HepG2 (cell line): ENCODE data around the gene AIP. TPM values are rescaled to one million over a fixed set of nuclear protein-coding genes. Genes with fewer than 3 reads are reported as not detected.

Experiments
- BATF2 ChIP-seq: sonication (generic); formaldehyde crosslinking; IDR thresholded peaks from 2 replicates; pipeline ENCODE4 v1.8.0; 2022; ENCODE audit warnings: mild to moderate bottlenecking, missing genetic modification reagents, moderate library complexity
- HOMEZ ChIP-seq: IDR thresholded peaks from 2 replicates; pipeline ENCODE4 v1.6.1; 2016; ENCODE audit warnings: low read depth
- TBL1XR1 ChIP-seq: fragments of 150-350 bp; IDR thresholded peaks from 2 replicates; pipeline ENCODE4 v1.6.1; 2014; ENCODE audit warnings: borderline replicate concordance, low read length; ENCODE audit not compliant: partially characterized antibody
- TCF12 ChIP-seq, 2 experiments: fragments of 450-650 bp in 1 of 2; sonication (generic) in 1 of 2; formaldehyde crosslinking in 1 of 2; IDR thresholded peaks; 2 replicates each; pipeline versions ENCODE4 v1.6.1 to v1.8.0; 2017 to 2022; ENCODE audit warnings: antibody characterized with exemption in 1 of 2, mild to moderate bottlenecking in 1 of 2, missing genetic modification reagents in 1 of 2, moderate library complexity in 1 of 2
- ZBTB33 ChIP-seq: sonication (generic); formaldehyde crosslinking; IDR thresholded peaks from 2 replicates; pipeline ENCODE4 v1.4.0; 2020; ENCODE audit warnings: missing genetic modification reagents
- ZNF274 ChIP-seq: sonication (generic); formaldehyde crosslinking; IDR thresholded peaks from 2 replicates; pipeline ENCODE4 v1.5.1; 2020; ENCODE audit warnings: mild to moderate bottlenecking, missing genetic modification reagents
- ZNF747 ChIP-seq: sonication (generic); formaldehyde crosslinking; IDR thresholded peaks from 2 replicates; pipeline ENCODE4 v1.8.1; 2023; ENCODE audit warnings: missing genetic modification reagents, mild to moderate bottlenecking, borderline replicate concordance
- polyA plus RNA-seq, 8 experiments: library from polyadenylated mRNA; depleted of rRNA in 3 of 8; stranded (reverse) in 7 of 8; unstranded in 1 of 8; fragments of >200 nt; fragmentation: Illumina TruSeq in 4 of 8; extraction: Trizol in 4 of 8; gene quantifications; 2 replicates each; pipeline versions ENCODE4 v1.2.1 to v1.2.3, GENCODE V29; 2011 to 2016; ENCODE audit warnings: low read depth in 4 of 8, missing spikeins in 1 of 8, mixed read lengths in 1 of 8; ENCODE audit not compliant: insufficient read depth in 1 of 8
- total RNA-seq, 5 experiments: library from RNA; depleted of rRNA; stranded (reverse); fragments of >200 nt; fragmentation: Illumina TruSeq; extraction: Trizol; gene quantifications; 2 replicates each; pipeline ENCODE4 v1.2.3, GENCODE V29; 2016; ENCODE audit warnings: low read depth in 1 of 5

The AIP gene
- total and polyA plus RNA-seq, 2 of the 13 experiments (the other 11 are each of a cell fraction or from before 2014, with no cell fraction given) = 51.8 to 110 TPM

GRCh38 chr11:67507864-67508485, 25.1 kb downstream of the AIP start, which contains the start of gene CDK2AP2 (continued):
- no peak for TF ChIP-seq HOMEZ
- TF ChIP-seq ZNF274 (CRISPR knock-in tag) = peak; percentile 74; the same call in 1 of the 2 replicates
- no peak for TF ChIP-seq TCF12 (IDR thresholded peaks at IDR 0.05)
- TF ChIP-seq TCF12 (CRISPR knock-in tag; IDR thresholded peaks at IDR 0.05) = no peak
- TF ChIP-seq ZNF747 (CRISPR knock-in tag) = no peak
- TF ChIP-seq TBL1XR1 = no peak
- TF ChIP-seq ZBTB33 = 0 out of 2 replicates have a peak, but pooled peaks have one; percentile 45
- no peak for TF ChIP-seq BATF2
